K562 (cell line): Measurements from ENCODE around the gene SPOCK3. TPM values are rescaled to one million over a fixed set of nuclear protein-coding genes. Genes with fewer than 3 reads are reported as not detected.

Source experiments
- ATAC-seq: fragments of 200-7000 bp; cut with Tn5 transposase; 3 replicates; pipeline ENCODE4 v1.9.1; 2020; ENCODE audit warnings: moderate library complexity
- BruUV-seq: library from RNA; stranded (reverse); fragments of 400-500 nt; replicated peaks from 2 replicates; lab custom pipeline; 2021; lab: Mats Ljungman, UMichigan
- CTCF ChIA-PET: fragments of 300-600 bp; formaldehyde crosslinking; extraction: SDS; loops from one replicate; lab custom pipeline; 2021; ENCODE audit warnings: low intra/inter-chr PET ratio; lab: Yijun Ruan, JAX
- POLR2A ChIA-PET: fragments of 300-600, 350-650 bp; sonication (Branson Sonifier 250); formaldehyde crosslinking; extraction: SDS; loops from one replicate; lab custom pipeline; 2021; ENCODE audit warnings: antibody characterized with exemption, inconsistent platforms; lab: Yijun Ruan, JAX
- DNase-seq, 4 experiments: peaks; one replicate each; pipeline versions ENCODE4 v3.0.0 to v3.0.0-alpha.2; 2011 to 2018; ENCODE audit warnings: low spot score in 3 of 4, mixed read lengths in 3 of 4; ENCODE audit errors: extremely low read depth in 1 of 4
- FAIRE-seq: peaks from 2 replicates; lab custom pipeline; 2011; peaks lifted over from hg19 to GRCh38; lab: Jason Lieb, UNC
- H2AFZ ChIP-seq: 2 replicates; pipeline ENCODE4 v1.6.0; 2011; ENCODE audit warnings: low read depth, low read length, control low read depth, inconsistent platforms
- H3K27ac ChIP-seq: fragments of 200-600 bp; 3 replicates; pipeline ENCODE4 v1.8.0; 2011; ENCODE audit warnings: low read depth, mild to moderate bottlenecking, control low read depth, inconsistent platforms, low read length, moderate library complexity, mixed read lengths; ENCODE audit errors: extremely low read depth
- H3K27me3 ChIP-seq, 2 experiments: fragments of 300-600 bp in 1 of 2; 2 replicates in 1 of 2; 3 replicates in 1 of 2; pipeline versions ENCODE4 v1.6.0 to v1.8.0; 2011; ENCODE audit warnings: inconsistent platforms in 2 of 2, low read length in 2 of 2, mild to moderate bottlenecking in 1 of 2, mixed read lengths in 1 of 2, moderate library complexity in 1 of 2; ENCODE audit not compliant: control insufficient read depth in 2 of 2, insufficient read depth in 2 of 2
- H3K36me3 ChIP-seq: fragments of 300-600 bp; 3 replicates; pipeline ENCODE4 v1.8.0; 2011; ENCODE audit warnings: mild to moderate bottlenecking, low read length, inconsistent platforms; ENCODE audit not compliant: control insufficient read depth, insufficient read depth
- H3K4me1 ChIP-seq, 2 experiments: fragments of 200-600 bp in 1 of 2; replicated peaks in 1 of 2; 2 replicates in 1 of 2; 3 replicates in 1 of 2; pipeline versions ENCODE4 v1.5.1 to v1.8.0; 2011; ENCODE audit warnings: inconsistent platforms in 2 of 2, low read length in 2 of 2, mild to moderate bottlenecking in 1 of 2, mixed read lengths in 1 of 2, moderate library complexity in 1 of 2; ENCODE audit not compliant: control insufficient read depth in 2 of 2, insufficient read depth in 2 of 2
- H3K4me2 ChIP-seq: 2 replicates; pipeline ENCODE4 v1.6.1; 2011; ENCODE audit warnings: low read length, control low read depth, inconsistent platforms, mixed read lengths; ENCODE audit not compliant: insufficient read depth
- H3K4me3 ChIP-seq: fragments of 200-600 bp; sonication (generic), shearing (Covaris generic); 2 replicates; pipeline ENCODE4 v1.5.1; 2016; ENCODE audit warnings: control low read depth, inconsistent platforms
- H3K79me2 ChIP-seq: fragments of 200-600 bp; 3 replicates; pipeline ENCODE4 v1.8.0; 2011; ENCODE audit warnings: low read length, inconsistent platforms; ENCODE audit not compliant: control insufficient read depth, insufficient read depth
- H3K9ac ChIP-seq, 2 experiments: 2 replicates each; pipeline versions ENCODE4 v1.6.0 to v1.6.1; 2011; ENCODE audit warnings: low read depth in 2 of 2, low read length in 2 of 2, control low read depth in 1 of 2, inconsistent platforms in 1 of 2, mild to moderate bottlenecking in 1 of 2, mixed read lengths in 1 of 2; ENCODE audit not compliant: insufficient read depth in 1 of 2
- H3K9me1 ChIP-seq: one replicate; pipeline ENCODE4 v1.6.0; 2011; ENCODE audit warnings: inconsistent platforms, mild to moderate bottlenecking, low read length, moderate library complexity; ENCODE audit not compliant: control insufficient read depth, insufficient read depth
- H3K9me3 ChIP-seq: replicated peaks from 2 replicates; pipeline ENCODE4 v1.5.1; 2011; ENCODE audit warnings: low read depth, low read length, inconsistent platforms; ENCODE audit not compliant: control insufficient read depth, insufficient read depth
- H4K20me1 ChIP-seq: replicated peaks from 2 replicates; pipeline ENCODE4 v1.6.1; 2011; ENCODE audit warnings: low read length, inconsistent platforms, mixed read lengths; ENCODE audit not compliant: control insufficient read depth, insufficient read depth
- CHD7 ChIP-seq: fragments of 200-600 bp; sonication (generic); IDR thresholded peaks from one replicate; pipeline ENCODE4 v1.6.1; 2012; ENCODE audit warnings: mild to moderate bottlenecking, low read depth, low read length, inconsistent platforms
- ETV5 ChIP-seq: sonication (generic); formaldehyde crosslinking; IDR thresholded peaks from 2 replicates; pipeline ENCODE4 v1.4.0; 2020; ENCODE audit warnings: low read depth, mild to moderate bottlenecking, missing genetic modification reagents
- GTF2E2 ChIP-seq: fragments of 200-800 bp; sonication (Bioruptor generic); IDR thresholded peaks from 2 replicates; pipeline ENCODE4 v1.6.1; 2016; ENCODE audit warnings: missing genetic modification characterization, missing compliant biosample characterization
- NCOA1 ChIP-seq: fragments of 450-650 bp; IDR thresholded peaks from 2 replicates; pipeline ENCODE4 v1.6.1; 2016; ENCODE audit warnings: low read depth
- RBM17 ChIP-seq: fragments of 200-400 bp; formaldehyde crosslinking; IDR thresholded peaks from 2 replicates; pipeline ENCODE4 v1.6.1; 2017; ENCODE audit warnings: low read depth, mild to moderate bottlenecking, low read length, borderline replicate concordance
- ZNF124 ChIP-seq: sonication (generic); formaldehyde crosslinking; IDR thresholded peaks from 2 replicates; pipeline ENCODE4 v1.8.1; 2022; ENCODE audit warnings: missing genetic modification reagents
- ZNF445 ChIP-seq: fragments of 250-450 bp; sonication (Bioruptor Pico); IDR thresholded peaks from 2 replicates; pipeline ENCODE4 v1.4.0; 2020; ENCODE audit warnings: low read depth, mild to moderate bottlenecking, moderate library complexity
- WGBS: fragments of 100-300 bp; shearing (Covaris generic); methylation state at CpG from one replicate; pipeline ENCODE4 v1.1.6; 2016; ENCODE audit warnings: low coverage, mixed read lengths; ENCODE audit not compliant: insufficient coverage; ENCODE audit errors: missing lambda C conversion rate; 5-methylcytosine and 5-hydroxymethylcytosine counted together
- in situ Hi-C: fragments of 300-500 bp; cut with MboI; formaldehyde crosslinking; loops from 4 replicates; pipeline ENCODE4 v1.15.0; 2018; ENCODE audit warnings: inconsistent platforms, mixed read lengths
- intact Hi-C: fragments of 100-400 bp; cut with micrococcal nuclease; formaldehyde crosslinking; loops from 2 replicates; pipeline ENCODE4 v1.14.2; 2022
- polyA plus RNA-seq, 8 experiments: library from polyadenylated mRNA; depleted of rRNA in 4 of 8; stranded (reverse) in 5 of 8; unstranded in 3 of 8; fragments of >200 nt; fragmentation: Nextera tagmentation in 2 of 8; fragmentation: Illumina TruSeq in 1 of 8; extraction: Ambion mirVana in 2 of 8; extraction: Trizol in 1 of 8; gene quantifications; 2 replicates each; pipeline versions ENCODE4 v1.2.1 to v1.2.3, GENCODE V29; 2011 to 2014; ENCODE audit warnings: inconsistent platforms in 1 of 8, missing spikeins in 1 of 8
- total RNA-seq, 7 experiments: library from RNA; depleted of rRNA in 6 of 7; stranded (reverse); fragments of >200 nt in 6 of 7; fragmentation: Illumina TruSeq in 2 of 7; extraction: Trizol in 2 of 7; gene quantifications; 2 replicates each; pipeline versions ENCODE4 v1.2.1 to v1.2.3, GENCODE V29; 2011 to 2021; ENCODE audit warnings: low replicate concordance in 1 of 7

SPOCK3 gene
- total and polyA plus RNA-seq, 9 of the 15 experiments (the other 6 are each of a cell fraction or from before 2014, with no cell fraction given): not detected

DNA sequence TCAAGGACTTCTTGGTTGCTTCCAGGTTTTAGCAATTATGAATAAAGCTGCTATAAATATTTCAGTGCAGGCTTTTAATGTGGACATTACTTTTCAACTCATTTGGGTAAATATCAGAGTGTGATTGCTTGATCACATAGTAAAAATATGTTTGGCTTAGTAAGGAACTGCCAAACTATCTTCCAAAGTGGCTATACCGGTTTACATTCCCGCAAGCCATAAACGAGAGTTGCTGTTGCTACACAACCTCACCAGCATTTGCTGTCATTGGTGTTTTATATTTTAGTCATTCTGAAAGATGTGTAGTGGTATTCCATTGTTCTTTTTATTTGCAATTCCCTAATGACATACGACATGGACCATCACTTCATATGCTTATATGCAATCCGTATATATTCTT lies 30.9 kb upstream of the SPOCK3 start:
- CTCF ChIA-PET: no interaction called here
- H3K36me3 ChIP-seq: no peaks in the 10 kb centered on the region
- in situ Hi-C loops: no loop called here

GRCh38 chr4:167248271-167248670 lies 14.0 kb upstream of the SPOCK3 start:
- Histone ChIP-seq H3K27ac (no peak overlapping the region), H3K4me3 (no peak overlapping the region), H3K79me2 (no peaks in the 10 kb centered on the region), H3K4me2 (no peak overlapping the region), H3K9me1 (no peaks in the 10 kb centered on the region), H3K27me3 (no peaks in the 10 kb centered on the region), H3K9ac (no peak overlapping the region), H3K9me3 (no peaks in the 10 kb centered on the region), H3K36me3 (no peaks in the 10 kb centered on the region), H4K20me1 (no peaks in the 10 kb centered on the region), H3K4me1 (no peaks in the 10 kb centered on the region), H2AFZ (no peak overlapping the region)
- intact Hi-C loops (no loop called here), in situ Hi-C loops (no loop called here)
- no TSS peak for BruUV-seq
- POLR2A ChIA-PET: no interaction called here
- 4% methylated on average over 4 of the region's 4 CpGs for WGBS
- no peak for FAIRE-seq
- CTCF ChIA-PET: no interaction called here
- no peak for ATAC-seq
- DNase-seq: no peak
- no peak for TF ChIP-seq CHD7
- no peak for TF ChIP-seq ZNF124 (CRISPR knock-in tag)
- TF ChIP-seq ETV5 (CRISPR knock-in tag): no peak
- TF ChIP-seq NCOA1: no peak

More for the DNA sequence above, 30.9 kb upstream of the SPOCK3 start:
- no peaks in the 10 kb centered on the region for H3K9me1 ChIP-seq
- BruUV-seq: no TSS peak
- no peaks in the 10 kb centered on the region for H3K27me3 ChIP-seq
- no peak for DNase-seq
- no peaks in the 10 kb centered on the region for H4K20me1 ChIP-seq
- no peaks in the 10 kb centered on the region for H3K4me1 ChIP-seq
- TF ChIP-seq RBM17 (no peak), ZNF445 (no peak), GTF2E2 (tag) (no peak)
- H2AFZ ChIP-seq: no peak overlapping the region
- H3K79me2 ChIP-seq: no peaks in the 10 kb centered on the region
- intact Hi-C loops: no loop called here
- POLR2A ChIA-PET: no interaction called here
- no peak for ATAC-seq
- no peak overlapping the region for H3K27ac ChIP-seq
- H3K9ac ChIP-seq: no peak overlapping the region
- H3K4me2 ChIP-seq: no peak overlapping the region
- FAIRE-seq: no peak
- WGBS: 0% methylated on average over 5 of the region's 5 CpGs
- no peak overlapping the region for H3K4me3 ChIP-seq
- no peaks in the 10 kb centered on the region for H3K9me3 ChIP-seq
